ENCODE measurements around the gene TSPAN9.

Gene TSPAN9

GRCh38 chr12:3196488-3196887 is 119.3 kb downstream of the TSPAN9 start:
- Histone ChIP-seq H3K9me3 (ENCODE audit: control insufficient read depth in 2 of 2, low read length in 2 of 2) (no peaks in the 10 kb centered on the region), H3K27ac (ENCODE audit: low read depth in 2 of 2, low read length in 2 of 2) (no peak overlapping the region)

DNA sequence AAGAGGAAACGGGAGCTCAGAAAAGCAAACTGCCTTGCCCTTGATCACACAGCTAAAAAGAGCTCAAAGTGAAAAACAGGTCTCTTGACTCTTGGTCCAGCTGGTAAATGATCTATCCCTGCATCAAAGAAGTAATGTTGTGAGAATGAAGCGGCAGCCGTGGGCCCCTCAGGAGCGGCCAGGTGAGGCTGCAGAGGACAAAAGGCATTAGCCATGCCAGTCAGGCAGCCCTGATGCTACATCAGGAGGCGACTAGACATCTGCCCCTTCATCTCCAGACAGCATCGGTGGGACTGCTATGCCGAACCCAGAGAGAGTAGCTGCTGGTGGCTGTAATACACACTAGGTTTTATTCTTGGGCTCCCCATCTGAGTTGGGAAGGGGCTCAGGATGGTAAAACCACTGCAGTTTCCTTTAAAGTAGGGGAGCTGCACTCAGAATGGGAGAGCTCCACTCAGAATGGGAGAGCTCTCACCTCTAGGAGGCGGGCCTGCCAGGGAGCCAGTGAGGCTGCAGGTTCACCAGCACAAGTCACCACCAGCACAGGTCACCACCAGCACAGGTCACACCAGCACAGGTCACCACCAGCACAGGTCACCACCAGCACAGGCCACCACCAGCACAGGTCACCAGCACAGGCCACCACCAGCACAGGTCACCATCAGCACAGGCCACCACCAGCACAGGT is 120.1 kb downstream of the TSPAN9 start:
- Histone ChIP-seq H3K4me3 (ENCODE audit: low read length in 2 of 2) (no peak overlapping the region), H3K36me3 (ENCODE audit: control insufficient read depth in 2 of 2, insufficient read depth in 2 of 2, low read length in 2 of 2) (no peaks in the 10 kb centered on the region), H3K9me3 (ENCODE audit: control insufficient read depth in 2 of 2, low read length in 2 of 2) (no peaks in the 10 kb centered on the region), H3K27ac (ENCODE audit: low read depth in 2 of 2, low read length in 2 of 2) (no peak overlapping the region), H3K9ac (ENCODE audit: low read depth in 1 of 2, low read length in 2 of 2) (no peak overlapping the region), H3K27me3 (ENCODE audit: control insufficient read depth in 2 of 2, insufficient read depth in 2 of 2, low read length in 2 of 2) (peaks cover 18 to 27% of the 10 kb centered on the region in 2 donors), H3K4me1 (ENCODE audit: control insufficient read depth in 2 of 2, insufficient read depth in 2 of 2, low read length in 2 of 2) (peaks cover 2 to 12% of the 10 kb centered on the region in 2 donors)

More at GRCh38 chr12:3196488-3196887, 119.3 kb downstream of the TSPAN9 start:
- H3K4me3 ChIP-seq (ENCODE audit: low read length in 2 of 2), result no peak overlapping the region
- H3K36me3 ChIP-seq (ENCODE audit: control insufficient read depth in 2 of 2, insufficient read depth in 2 of 2, low read length in 2 of 2), result no peaks in the 10 kb centered on the region
- peaks cover 2 to 12% of the 10 kb centered on the region in 2 donors for H3K4me1 ChIP-seq (ENCODE audit: control insufficient read depth in 2 of 2, insufficient read depth in 2 of 2, low read length in 2 of 2)
- no peak overlapping the region for H3K9ac ChIP-seq (ENCODE audit: low read depth in 1 of 2, low read length in 2 of 2)
- H3K27me3 ChIP-seq (ENCODE audit: control insufficient read depth in 2 of 2, insufficient read depth in 2 of 2, low read length in 2 of 2), result peaks cover 13 to 20% of the 10 kb centered on the region in 2 donors

GRCh38 chr12:3199551-3200031 is 122.4 kb downstream of the TSPAN9 start:
- Histone ChIP-seq H3K9me3 (ENCODE audit: control insufficient read depth in 2 of 2, low read length in 2 of 2) (no peaks in the 10 kb centered on the region), H3K27me3 (ENCODE audit: control insufficient read depth in 2 of 2, insufficient read depth in 2 of 2, low read length in 2 of 2) (peaks cover 23 to 36% of the 10 kb centered on the region in 2 donors), H3K36me3 (ENCODE audit: control insufficient read depth in 2 of 2, insufficient read depth in 2 of 2, low read length in 2 of 2) (no peaks in the 10 kb centered on the region), H3K27ac (ENCODE audit: low read depth in 2 of 2, low read length in 2 of 2) (no peak overlapping the region), H3K4me3 (ENCODE audit: low read length in 2 of 2) (peak overlapping the region; percentile 33 to 43), H3K4me1 (ENCODE audit: control insufficient read depth in 2 of 2, insufficient read depth in 2 of 2, low read length in 2 of 2) (peaks cover 2 to 12% of the 10 kb centered on the region in 2 donors), H3K9ac (ENCODE audit: low read depth in 1 of 2, low read length in 2 of 2) (no peak overlapping the region)

GRCh38 chr12:3200032-3200617 is 122.9 kb downstream of the TSPAN9 start:
- no peaks in the 10 kb centered on the region for H3K36me3 ChIP-seq (ENCODE audit: control insufficient read depth in 2 of 2, insufficient read depth in 2 of 2, low read length in 2 of 2)
- H3K9me3 ChIP-seq (ENCODE audit: control insufficient read depth in 2 of 2, low read length in 2 of 2), result no peaks in the 10 kb centered on the region
- H3K4me3 ChIP-seq (ENCODE audit: low read length in 2 of 2), result peak overlapping the region; percentile 33 to 43
- H3K4me1 ChIP-seq (ENCODE audit: control insufficient read depth in 2 of 2, insufficient read depth in 2 of 2, low read length in 2 of 2), result peaks cover 2 to 12% of the 10 kb centered on the region in 2 donors
- no peak overlapping the region for H3K27ac ChIP-seq (ENCODE audit: low read depth in 2 of 2, low read length in 2 of 2)
- H3K9ac ChIP-seq (ENCODE audit: low read depth in 1 of 2, low read length in 2 of 2), result no peak overlapping the region
- H3K27me3 ChIP-seq (ENCODE audit: control insufficient read depth in 2 of 2, insufficient read depth in 2 of 2, low read length in 2 of 2), result peaks cover 23 to 36% of the 10 kb centered on the region in 2 donors

- Histone ChIP-seq H3K9me3 (ENCODE audit: control insufficient read depth in 2 of 2, low read length in 2 of 2) (no peaks in the 10 kb centered on the region), H3K27ac (ENCODE audit: low read depth in 2 of 2, low read length in 2 of 2) (no peak overlapping the region), H3K36me3 (ENCODE audit: control insufficient read depth in 2 of 2, insufficient read depth in 2 of 2, low read length in 2 of 2) (no peaks in the 10 kb centered on the region), H3K4me1 (ENCODE audit: control insufficient read depth in 2 of 2, insufficient read depth in 2 of 2, low read length in 2 of 2) (peaks cover 2 to 12% of the 10 kb centered on the region in 2 donors), H3K27me3 (ENCODE audit: control insufficient read depth in 2 of 2, insufficient read depth in 2 of 2, low read length in 2 of 2) (peaks cover 23 to 36% of the 10 kb centered on the region in 2 donors), H3K4me3 (ENCODE audit: low read length in 2 of 2) (peak overlapping the region in 1 of 2 donors; percentile 43), H3K9ac (ENCODE audit: low read depth in 1 of 2, low read length in 2 of 2) (no peak overlapping the region)
These were observed 123.6 kb downstream of the TSPAN9 start for GRCh38 chr12:3200814-3201233.

DNA sequence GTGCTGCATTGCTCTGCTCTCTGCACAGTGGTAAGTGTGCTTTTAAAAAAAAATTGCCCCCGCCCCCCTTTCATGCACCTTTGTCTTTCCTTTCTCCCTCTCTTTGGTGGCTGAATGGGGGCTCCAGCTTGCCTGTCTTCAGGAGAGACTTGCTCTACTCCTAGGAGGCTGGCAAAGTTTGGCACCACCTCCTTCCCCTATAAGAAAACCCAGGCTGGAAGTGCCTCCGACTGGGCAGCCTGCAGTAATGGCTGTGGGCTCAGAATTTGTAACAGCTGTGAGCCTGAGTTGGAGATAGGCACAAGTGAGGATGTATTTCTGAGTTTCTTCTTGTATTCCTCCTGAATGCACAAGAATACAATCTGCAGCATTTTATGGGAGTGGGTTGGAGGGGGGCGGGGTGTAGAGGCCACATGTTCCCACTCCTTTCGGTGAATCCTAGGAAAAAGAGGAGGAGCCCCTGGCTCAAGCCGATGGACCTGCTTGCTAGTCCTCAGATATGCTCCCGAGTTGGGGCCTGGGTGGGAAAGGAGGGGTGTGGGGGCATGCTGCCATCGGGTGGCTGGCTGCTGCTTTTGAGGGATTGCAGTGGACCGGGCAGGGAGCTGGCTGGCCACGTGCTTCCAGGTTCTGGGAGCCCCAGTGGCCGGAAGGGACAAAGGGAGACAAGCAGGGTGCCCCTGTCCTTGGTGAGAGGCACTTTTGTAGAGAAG is 124.3 kb downstream of the TSPAN9 start:
- H3K9ac ChIP-seq (ENCODE audit: low read depth in 1 of 2, low read length in 2 of 2), result no peak overlapping the region
- no peaks in the 10 kb centered on the region for H3K9me3 ChIP-seq (ENCODE audit: control insufficient read depth in 2 of 2, low read length in 2 of 2)
- peaks cover 2 to 12% of the 10 kb centered on the region in 2 donors for H3K4me1 ChIP-seq (ENCODE audit: control insufficient read depth in 2 of 2, insufficient read depth in 2 of 2, low read length in 2 of 2)
- H3K27me3 ChIP-seq (ENCODE audit: control insufficient read depth in 2 of 2, insufficient read depth in 2 of 2, low read length in 2 of 2), result peaks cover 23 to 36% of the 10 kb centered on the region in 2 donors
- H3K36me3 ChIP-seq (ENCODE audit: control insufficient read depth in 2 of 2, insufficient read depth in 2 of 2, low read length in 2 of 2), result no peaks in the 10 kb centered on the region
- H3K27ac ChIP-seq (ENCODE audit: low read depth in 2 of 2, low read length in 2 of 2), result no peak overlapping the region
- H3K4me3 ChIP-seq (ENCODE audit: low read length in 2 of 2), result no peak overlapping the region

GRCh38 chr12:3202096-3202495 is 124.9 kb downstream of the TSPAN9 start:
- no peak overlapping the region for H3K27ac ChIP-seq (ENCODE audit: low read depth in 2 of 2, low read length in 2 of 2)
- H3K4me3 ChIP-seq (ENCODE audit: low read length in 2 of 2), result no peak overlapping the region
- no peaks in the 10 kb centered on the region for H3K9me3 ChIP-seq (ENCODE audit: control insufficient read depth in 2 of 2, low read length in 2 of 2)
- H3K9ac ChIP-seq (ENCODE audit: low read depth in 1 of 2, low read length in 2 of 2), result no peak overlapping the region
- H3K4me1 ChIP-seq (ENCODE audit: control insufficient read depth in 2 of 2, insufficient read depth in 2 of 2, low read length in 2 of 2), result peaks cover 2 to 12% of the 10 kb centered on the region in 2 donors
- no peaks in the 10 kb centered on the region for H3K36me3 ChIP-seq (ENCODE audit: control insufficient read depth in 2 of 2, insufficient read depth in 2 of 2, low read length in 2 of 2)
- peaks cover 23 to 36% of the 10 kb centered on the region in 2 donors for H3K27me3 ChIP-seq (ENCODE audit: control insufficient read depth in 2 of 2, insufficient read depth in 2 of 2, low read length in 2 of 2)

GRCh38 chr12:3202734-3203446 is 125.7 kb downstream of the TSPAN9 start:
- Histone ChIP-seq H3K27me3 (ENCODE audit: control insufficient read depth in 2 of 2, insufficient read depth in 2 of 2, low read length in 2 of 2) (peaks cover 23 to 36% of the 10 kb centered on the region in 2 donors), H3K4me1 (ENCODE audit: control insufficient read depth in 2 of 2, insufficient read depth in 2 of 2, low read length in 2 of 2) (peaks cover 2 to 12% of the 10 kb centered on the region in 2 donors), H3K9me3 (ENCODE audit: control insufficient read depth in 2 of 2, low read length in 2 of 2) (no peaks in the 10 kb centered on the region), H3K27ac (ENCODE audit: low read depth in 2 of 2, low read length in 2 of 2) (no peak overlapping the region), H3K9ac (ENCODE audit: low read depth in 1 of 2, low read length in 2 of 2) (no peak overlapping the region), H3K4me3 (ENCODE audit: low read length in 2 of 2) (no peak overlapping the region), H3K36me3 (ENCODE audit: control insufficient read depth in 2 of 2, insufficient read depth in 2 of 2, low read length in 2 of 2) (no peaks in the 10 kb centered on the region)

DNA sequence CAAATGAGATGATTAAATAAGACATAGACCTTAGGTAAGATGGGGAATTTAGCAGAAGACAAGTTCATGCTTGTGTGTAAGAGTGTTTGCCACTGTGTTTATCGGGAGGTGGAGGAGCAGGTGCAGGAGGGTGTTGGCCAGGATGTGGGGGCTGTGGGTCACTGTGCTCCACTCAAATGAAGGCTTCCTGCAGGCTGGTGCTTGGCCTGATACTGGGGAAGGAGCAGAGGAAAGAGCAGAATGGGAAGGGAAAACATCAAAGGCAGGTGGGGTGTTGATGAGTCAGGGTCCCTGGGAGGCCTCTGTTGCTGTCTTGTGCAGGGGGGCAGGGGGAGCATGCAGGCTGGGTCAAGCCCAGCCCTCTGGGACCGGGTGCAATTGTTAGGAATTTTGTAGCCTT is 126.5 kb downstream of the TSPAN9 start:
- Histone ChIP-seq H3K27me3 (ENCODE audit: control insufficient read depth in 2 of 2, insufficient read depth in 2 of 2, low read length in 2 of 2) (peaks cover 23 to 36% of the 10 kb centered on the region in 2 donors), H3K9ac (ENCODE audit: low read depth in 1 of 2, low read length in 2 of 2) (no peak overlapping the region), H3K9me3 (ENCODE audit: control insufficient read depth in 2 of 2, low read length in 2 of 2) (no peaks in the 10 kb centered on the region), H3K4me1 (ENCODE audit: control insufficient read depth in 2 of 2, insufficient read depth in 2 of 2, low read length in 2 of 2) (peaks cover 2 to 12% of the 10 kb centered on the region in 2 donors), H3K27ac (ENCODE audit: low read depth in 2 of 2, low read length in 2 of 2) (no peak overlapping the region), H3K36me3 (ENCODE audit: control insufficient read depth in 2 of 2, insufficient read depth in 2 of 2, low read length in 2 of 2) (no peaks in the 10 kb centered on the region), H3K4me3 (ENCODE audit: low read length in 2 of 2) (no peak overlapping the region)

Measured in mucosa of rectum (tissue), 2 donors.